ENCODE results near the gene EVA1A. TPM values are rescaled to one million over a fixed set of nuclear protein-coding genes. Genes with fewer than 3 reads are reported as not detected.

The EVA1A gene
- total RNA-seq, 4 donors from 2014 or later = 1.3 to 1.6 TPM; not detected in 2

- TF ChIP-seq CTCF (IDR thresholded peaks at IDR 0.05) (no peak), POLR2A (IDR thresholded peaks at IDR 0.05) (no peak), EP300 (IDR thresholded peaks at IDR 0.05) (no peak)
- no peak overlapping the region for H3K4me3 ChIP-seq
- H3K9me3 ChIP-seq = no peaks in the 10 kb centered on the region
- H3K36me3 ChIP-seq = no peaks in the 10 kb centered on the region
- no peaks in the 10 kb centered on the region for H3K27me3 ChIP-seq
- DNase-seq (ENCODE audit: low spot score in 2 of 2) = no peak
- H3K4me1 ChIP-seq = no peaks in the 10 kb centered on the region
- no peak overlapping the region for H3K27ac ChIP-seq
- 55 to 58% methylated on average over 4 of the region's 4 CpGs for WGBS, 2 donors
Observed at GRCh38 chr2:75589391-75590105, 28.8 kb upstream of the EVA1A start.

- Histone ChIP-seq H3K4me1 (no peaks in the 10 kb centered on the region), H3K4me3 (no peak overlapping the region), H3K9me3 (no peaks in the 10 kb centered on the region), H3K36me3 (no peaks in the 10 kb centered on the region), H3K27ac (no peak overlapping the region), H3K27me3 (no peaks in the 10 kb centered on the region)
- WGBS, 2 donors = 81 to 82% methylated on average over 5 of the region's 5 CpGs
- no peak for TF ChIP-seq POLR2A (IDR thresholded peaks at IDR 0.05)
- TF ChIP-seq CTCF (IDR thresholded peaks at IDR 0.05) = no peak
- TF ChIP-seq EP300 (IDR thresholded peaks at IDR 0.05) = no peak
- no peak for DNase-seq (ENCODE audit: low spot score in 2 of 2)
Observed at GRCh38 chr2:75587954-75588587, 27.3 kb upstream of the EVA1A start.

- Histone ChIP-seq H3K27me3 (no peaks in the 10 kb centered on the region), H3K4me3 (no peak overlapping the region), H3K4me1 (no peaks in the 10 kb centered on the region), H3K36me3 (no peaks in the 10 kb centered on the region), H3K9me3 (no peaks in the 10 kb centered on the region), H3K27ac (no peak overlapping the region)
- no peak for TF ChIP-seq EP300 (IDR thresholded peaks at IDR 0.05)
- no peak for TF ChIP-seq POLR2A (IDR thresholded peaks at IDR 0.05)
- no peak for TF ChIP-seq CTCF (IDR thresholded peaks at IDR 0.05)
- no peak for DNase-seq (ENCODE audit: low spot score in 2 of 2)
- 89 to 90% methylated on average over 2 of the region's 2 CpGs for WGBS, 2 donors
Observed at GRCh38 chr2:75586971-75587370, 26.2 kb upstream of the EVA1A start.

GRCh38 chr2:75582840-75583239 is 22.1 kb upstream of the EVA1A start:
- no peak for DNase-seq (ENCODE audit: low spot score in 2 of 2)

More at GRCh38 chr2:75582840-75583239, 22.1 kb upstream of the EVA1A start:
- Histone ChIP-seq H3K36me3 (no peaks in the 10 kb centered on the region), H3K9me3 (peaks cover 0 to 6% (median 0%) of the 10 kb centered on the region in 4 donors), H3K4me1 (no peaks in the 10 kb centered on the region), H3K27me3 (no peaks in the 10 kb centered on the region), H3K4me3 (no peak overlapping the region), H3K27ac (no peak overlapping the region)
- TF ChIP-seq EP300 (IDR thresholded peaks at IDR 0.05) (no peak), CTCF (IDR thresholded peaks at IDR 0.05) (no peak), POLR2A (IDR thresholded peaks at IDR 0.05) (no peak)
- WGBS, 2 donors = 76 to 92% methylated on average over 1 of the region's 1 CpG

Measured in tibial nerve (tissue), 4 donors.